HEK293T (cell line): ENCODE measurements around the gene CDK5RAP2.
"Not testable (repeated sequence)": the region's sequence is repeated elsewhere in the genome, so short reads cannot be mapped to it uniquely, and the experiment has no call there.

Experiments used
- CTCF ChIA-PET: fragments of 350-600 bp; formaldehyde crosslinking; extraction: SDS; loops from one replicate; lab custom pipeline; 2021; ENCODE audit warnings: antibody characterized with exemption, inconsistent platforms; lab: Yijun Ruan, JAX
- POLR2A ChIA-PET: fragments of 350-600 bp; formaldehyde crosslinking; extraction: SDS; loops from one replicate; lab custom pipeline; 2020; ENCODE audit warnings: antibody characterized with exemption, inconsistent platforms; lab: Yijun Ruan, JAX
- DNase-seq: peaks from one replicate; pipeline ENCODE4 v3.0.0; 2012; ENCODE audit warnings: mixed read lengths; ENCODE audit errors: extremely low spot score
- ARNT ChIP-seq: fragments of 450-650 bp; IDR thresholded peaks from 2 replicates; pipeline ENCODE4 v1.6.1; 2017; ENCODE audit warnings: mild to moderate bottlenecking
- BHLHE40 ChIP-seq: fragments of 450-650 bp; IDR thresholded peaks from 2 replicates; pipeline ENCODE4 v1.6.1; 2016; ENCODE audit warnings: mild to moderate bottlenecking, moderate library complexity, borderline replicate concordance
- CTBP1 ChIP-seq: fragments of 450-650 bp; IDR thresholded peaks from 2 replicates; pipeline ENCODE4 v1.6.1; 2016; ENCODE audit warnings: borderline replicate concordance
- ELF4 ChIP-seq: fragments of 450-650 bp; IDR thresholded peaks from 2 replicates; pipeline ENCODE4 v1.6.1; 2017; ENCODE audit warnings: antibody characterized with exemption
- FOXA1 ChIP-seq: fragments of 450-650 bp; IDR thresholded peaks from 2 replicates; pipeline ENCODE4 v1.6.1; 2016; ENCODE audit warnings: mild to moderate bottlenecking
- FOXK2 ChIP-seq: fragments of 450-650 bp; IDR thresholded peaks from 2 replicates; pipeline ENCODE4 v1.6.1; 2016; ENCODE audit warnings: mild to moderate bottlenecking
- FOXM1 ChIP-seq: fragments of 450-650 bp; IDR thresholded peaks from 2 replicates; pipeline ENCODE4 v1.6.1; 2017; ENCODE audit warnings: mild to moderate bottlenecking, borderline replicate concordance
- HDGF ChIP-seq: fragments of 450-650 bp; IDR thresholded peaks from 2 replicates; pipeline ENCODE4 v1.6.1; 2017; ENCODE audit warnings: antibody characterized with exemption, borderline replicate concordance
- L3MBTL2 ChIP-seq: fragments of 450-650 bp; conservative IDR thresholded peaks from 2 replicates; pipeline ENCODE4 v1.6.1; 2016; ENCODE audit warnings: mild to moderate bottlenecking
- LEF1 ChIP-seq: fragments of 450-650 bp; IDR thresholded peaks from 2 replicates; pipeline ENCODE4 v1.6.1; 2017; ENCODE audit warnings: mild to moderate bottlenecking, borderline replicate concordance
- NFRKB ChIP-seq: fragments of 450-650 bp; IDR thresholded peaks from 2 replicates; pipeline ENCODE4 v1.6.1; 2016; ENCODE audit warnings: mild to moderate bottlenecking, moderate library complexity
- PKNOX1 ChIP-seq: fragments of 450-650 bp; IDR thresholded peaks from 2 replicates; pipeline ENCODE4 v1.6.1; 2016
- SP1 ChIP-seq: fragments of 450-650 bp; IDR thresholded peaks from 2 replicates; pipeline ENCODE4 v1.6.1; 2017
- SUZ12 ChIP-seq: fragments of 450-650 bp; IDR thresholded peaks from 2 replicates; pipeline ENCODE4 v1.6.1; 2016; ENCODE audit warnings: mild to moderate bottlenecking
- TARDBP ChIP-seq: fragments of 450-650 bp; IDR thresholded peaks from 2 replicates; pipeline ENCODE4 v1.6.1; 2016
- ZNF384 ChIP-seq: fragments of 450-650 bp; IDR thresholded peaks from 2 replicates; pipeline ENCODE4 v1.6.1; 2016

Gene CDK5RAP2

GRCh38 chr9:120465685-120466407 lies 114.1 kb downstream of the CDK5RAP2 start:
- ChIA-PET POLR2A (no interaction called here), CTCF (interaction anchor here (0.6 kb wide), 1 partner anchor 522 kb away, joined by 3 read pairs; no protein-coding TSS in a partner anchor)
- TF ChIP-seq HDGF = no peak
- no peak for TF ChIP-seq TARDBP
- TF ChIP-seq BHLHE40 = no peak
- TF ChIP-seq FOXM1 = no peak
- no peak for TF ChIP-seq FOXA1
- no peak for TF ChIP-seq CTBP1
- TF ChIP-seq FOXK2 = no peak
- TF ChIP-seq ZNF384 = no peak
- no peak for TF ChIP-seq LEF1
- TF ChIP-seq L3MBTL2 = no peak
- no peak for TF ChIP-seq ARNT
- TF ChIP-seq PKNOX1 = no peak
- TF ChIP-seq SP1 = no peak
- no peak for TF ChIP-seq NFRKB
- no peak for TF ChIP-seq ELF4
- no peak for TF ChIP-seq SUZ12
- DNase-seq = no peak

DNA sequence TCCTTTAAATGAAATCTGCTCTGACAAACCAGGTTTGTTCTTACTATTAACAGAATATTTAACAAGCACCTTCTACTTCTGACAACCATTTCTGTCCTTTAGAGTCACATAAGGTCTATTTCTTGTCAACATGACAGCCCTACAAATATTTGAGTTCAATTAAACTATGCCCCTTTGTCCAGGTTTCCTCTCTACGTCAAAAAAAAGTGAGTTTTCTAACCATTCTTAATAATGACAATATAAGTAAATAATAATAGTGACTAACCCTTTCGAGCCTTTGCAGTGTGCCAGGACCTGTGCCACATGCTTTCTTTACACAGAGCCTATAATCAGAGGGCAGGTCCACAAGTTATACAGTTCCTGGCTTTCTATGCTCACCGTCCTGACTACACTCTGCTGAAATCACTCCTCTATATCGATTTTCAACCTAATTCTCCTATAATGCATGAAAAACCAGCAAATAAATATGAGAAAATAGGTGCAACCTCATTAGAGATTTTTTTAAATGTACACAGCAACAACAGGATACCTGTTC lies 115.0 kb downstream of the CDK5RAP2 start:
- TF ChIP-seq HDGF (no peak), TARDBP (no peak), ARNT (no peak), BHLHE40 (no peak), SP1 (no peak), PKNOX1 (no peak), FOXA1 (no peak), NFRKB (no peak), ELF4 (no peak), ZNF384 (no peak)
- ChIA-PET POLR2A (no interaction called here), CTCF (no interaction called here)
- DNase-seq = no peak

- TF ChIP-seq SUZ12 = no peak
- no peak for TF ChIP-seq PKNOX1
- TF ChIP-seq TARDBP = no peak
- TF ChIP-seq FOXA1 = no peak
- no peak for TF ChIP-seq CTBP1
- TF ChIP-seq LEF1 = no peak
- TF ChIP-seq FOXK2 = no peak
- TF ChIP-seq BHLHE40 = no peak
- no peak for TF ChIP-seq HDGF
- TF ChIP-seq ELF4 = no peak
- TF ChIP-seq FOXM1 = no peak
- TF ChIP-seq ZNF384 = no peak
- no peak for TF ChIP-seq NFRKB
- TF ChIP-seq ARNT = no peak
- TF ChIP-seq SP1 = no peak
- TF ChIP-seq L3MBTL2 = no peak
- POLR2A ChIA-PET = no interaction called here
- CTCF ChIA-PET = no interaction called here
- DNase-seq = no peak
These were observed 115.6 kb downstream of the CDK5RAP2 start for GRCh38 chr9:120464176-120464886.

DNA sequence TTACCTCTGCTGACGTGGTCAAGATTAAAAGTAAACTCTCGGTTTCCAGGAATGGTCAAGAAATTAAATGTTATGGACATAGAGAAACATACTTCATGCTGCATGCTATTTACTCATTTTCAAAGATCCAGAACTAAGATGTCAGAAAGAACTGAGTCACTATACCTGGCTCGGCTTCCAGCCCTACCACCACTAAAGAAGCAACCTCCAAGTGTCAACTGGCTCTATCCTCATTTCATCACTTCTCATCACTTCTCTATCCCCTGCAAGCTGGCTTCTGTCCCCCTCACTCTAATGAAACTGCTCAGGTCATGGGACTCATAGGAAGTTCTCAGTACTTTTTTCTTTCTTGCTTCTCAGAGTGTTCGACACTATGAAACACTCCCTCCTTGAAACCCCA lies 116.2 kb downstream of the CDK5RAP2 start:
- TF ChIP-seq NFRKB (no peak), TARDBP (no peak), ELF4 (no peak), ARNT (no peak), FOXM1 (no peak), SUZ12 (no peak), L3MBTL2 (no peak), PKNOX1 (no peak), HDGF (no peak), SP1 (no peak), FOXA1 (no peak), CTBP1 (no peak), LEF1 (no peak), BHLHE40 (no peak), ZNF384 (no peak), FOXK2 (no peak)
- DNase-seq = no peak
- CTCF ChIA-PET = no interaction called here
- POLR2A ChIA-PET = no interaction called here

DNA sequence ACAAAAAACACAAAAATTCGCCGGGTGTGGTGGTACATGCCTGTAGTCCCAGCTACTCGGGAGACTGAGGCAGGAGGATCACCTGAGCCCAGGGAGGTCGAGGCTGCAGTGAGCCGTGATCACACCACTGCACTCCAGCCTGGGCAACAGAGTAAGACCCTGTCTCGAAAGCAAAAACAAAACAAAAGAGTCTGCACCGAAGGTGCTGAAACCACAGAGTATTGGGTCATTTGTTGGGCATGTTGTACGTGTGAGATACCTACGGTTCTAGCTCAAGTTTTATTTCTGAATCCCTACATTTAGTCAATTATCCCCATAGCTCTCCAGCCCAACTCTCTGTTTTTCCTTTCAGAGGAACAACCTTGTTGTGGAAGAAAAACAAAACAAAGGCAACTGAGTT lies 118.3 kb downstream of the CDK5RAP2 start:
- CTCF ChIA-PET = interaction anchor here (1.4 kb wide), 1 partner anchor 16 kb away, joined by 4 read pairs; no protein-coding TSS in a partner anchor
- POLR2A ChIA-PET, DNase-seq: not testable (repeated sequence)
